Measurements from ENCODE around the gene CROCC.
A peak's percentile ranks its signal among the peaks of the same experiment; 100 is the strongest.
"Not testable (repeated sequence)": the region's sequence is repeated elsewhere in the genome, so short reads cannot be mapped to it uniquely, and the experiment has no call there.

CROCC gene

DNA sequence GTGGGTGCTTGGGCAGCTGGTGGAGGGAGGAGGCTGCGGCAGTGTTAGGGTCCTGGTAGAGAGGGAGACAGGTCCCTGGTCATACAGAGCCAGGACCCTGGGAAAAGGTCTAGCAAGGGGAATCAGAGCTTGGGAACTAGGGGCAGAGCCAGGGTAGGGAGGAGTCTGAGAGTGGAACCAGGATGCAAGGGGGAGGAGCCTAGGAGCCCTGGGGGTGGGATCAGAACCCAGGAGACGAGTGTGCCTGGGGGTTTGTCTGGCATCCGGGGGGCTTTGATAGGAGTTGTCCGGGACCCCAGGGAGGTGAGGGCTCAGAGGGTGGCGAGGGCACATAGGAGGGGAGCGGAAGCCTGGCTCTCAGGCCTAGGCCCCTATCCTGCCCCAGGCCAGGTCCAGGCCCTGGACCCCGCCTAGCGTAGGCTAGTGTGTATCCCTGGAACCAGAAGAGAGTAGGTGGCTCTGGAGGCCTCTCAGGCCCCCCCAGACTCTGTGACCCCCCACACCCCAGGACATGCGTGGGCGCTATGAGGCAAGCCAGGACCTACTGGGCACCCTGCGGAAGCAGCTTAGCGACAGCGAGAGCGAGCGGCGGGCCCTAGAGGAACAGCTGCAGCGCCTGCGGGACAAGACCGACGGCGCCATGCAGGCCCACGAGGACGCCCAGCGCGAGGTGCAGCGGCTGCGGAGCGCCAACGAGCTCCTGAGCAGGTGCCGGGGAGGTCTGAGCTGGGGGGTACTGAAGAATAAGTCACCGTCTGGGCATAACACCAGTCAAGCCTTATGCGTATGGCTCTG lies 17.9 kb downstream of the CROCC start:
- not testable (repeated sequence) for DNase-seq

GRCh38 chr1:16944038-16944437 lies 22.3 kb downstream of the CROCC start:
- no peak for DNase-seq

DNA sequence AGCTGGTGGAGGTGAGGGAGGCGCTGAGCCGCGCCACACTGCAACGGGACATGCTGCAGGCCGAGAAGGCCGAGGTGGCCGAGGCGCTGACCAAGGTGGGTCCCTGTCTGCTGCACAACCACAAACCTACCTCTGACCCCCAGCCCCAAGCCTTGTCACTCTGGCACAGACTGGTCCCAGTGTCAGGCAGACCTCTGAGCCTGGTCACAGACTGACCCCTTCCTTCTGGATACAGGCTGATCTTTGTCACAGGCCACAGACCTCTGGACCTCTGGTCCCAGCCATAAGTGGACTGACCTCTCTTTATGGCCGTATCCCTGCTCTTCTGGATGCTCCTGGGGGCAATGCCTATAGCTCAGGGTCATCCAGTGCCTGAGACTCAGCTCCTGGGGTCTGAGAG lies 23.8 kb downstream of the CROCC start:
- not testable (repeated sequence) for DNase-seq

DNA sequence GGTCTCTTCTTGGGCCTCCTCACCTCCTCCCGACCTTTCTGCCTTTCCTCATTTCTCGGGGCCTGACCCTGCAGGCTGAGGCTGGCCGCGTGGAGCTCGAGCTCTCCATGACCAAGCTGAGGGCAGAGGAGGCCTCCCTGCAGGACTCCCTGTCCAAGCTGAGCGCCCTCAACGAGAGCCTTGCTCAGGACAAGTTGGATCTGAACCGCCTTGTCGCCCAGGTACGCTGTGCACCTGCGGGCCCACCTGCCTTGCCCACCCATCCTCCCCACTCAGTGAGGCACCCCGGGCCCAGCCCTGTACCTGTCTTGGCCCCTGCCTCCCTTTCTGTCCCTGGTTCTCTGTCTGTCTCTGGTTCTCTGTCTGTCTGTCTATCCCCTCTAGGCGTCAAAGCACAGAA lies 24.5 kb downstream of the CROCC start:
- DNase-seq = not testable (repeated sequence)

DNA sequence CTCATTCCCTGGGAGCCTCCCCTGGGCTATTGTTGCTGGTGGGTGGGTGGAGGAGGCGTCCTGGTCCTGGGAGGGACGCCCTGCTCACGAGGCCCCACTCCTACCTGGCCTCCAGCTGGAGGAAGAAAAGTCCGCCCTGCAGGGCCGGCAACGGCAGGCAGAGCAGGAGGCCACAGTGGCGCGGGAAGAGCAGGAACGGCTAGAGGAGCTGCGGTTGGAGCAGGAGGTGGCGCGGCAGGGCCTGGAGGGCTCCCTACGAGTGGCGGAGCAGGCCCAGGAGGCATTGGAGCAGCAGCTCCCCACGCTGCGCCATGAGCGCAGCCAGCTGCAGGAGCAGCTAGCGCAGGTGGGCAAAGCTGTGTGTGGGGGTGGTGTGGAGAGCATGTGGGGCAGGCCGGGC lies 24.9 kb downstream of the CROCC start:
- DNase-seq = no peak

DNA sequence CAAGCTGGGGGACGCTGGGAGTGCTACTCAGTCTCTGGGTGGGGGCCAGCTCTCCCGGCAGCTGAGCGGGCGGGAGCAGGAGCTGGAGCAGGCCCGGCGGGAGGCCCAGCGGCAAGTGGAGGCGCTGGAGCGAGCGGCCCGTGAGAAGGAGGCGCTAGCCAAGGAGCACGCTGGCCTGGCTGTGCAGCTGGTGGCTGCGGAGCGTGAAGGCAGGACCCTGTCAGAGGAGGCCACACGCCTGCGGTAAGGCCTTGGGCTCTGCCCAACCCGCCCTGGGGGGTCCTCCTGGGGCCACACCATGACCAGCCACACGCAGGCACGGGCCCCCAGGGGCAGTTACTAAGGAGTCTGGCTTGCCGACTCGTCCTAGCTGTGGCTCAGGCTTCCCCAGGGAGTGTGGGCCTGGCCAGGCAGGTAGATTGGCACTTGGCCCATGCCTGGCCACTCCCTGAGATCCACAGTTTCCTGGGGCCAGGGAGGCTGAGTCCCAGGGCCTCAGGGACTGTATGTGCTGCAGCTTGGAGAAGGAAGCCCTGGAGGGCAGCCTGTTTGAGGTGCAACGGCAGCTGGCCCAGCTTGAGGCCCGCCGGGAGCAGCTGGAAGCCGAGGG lies 26.7 kb downstream of the CROCC start:
- not testable (repeated sequence) for DNase-seq

DNA sequence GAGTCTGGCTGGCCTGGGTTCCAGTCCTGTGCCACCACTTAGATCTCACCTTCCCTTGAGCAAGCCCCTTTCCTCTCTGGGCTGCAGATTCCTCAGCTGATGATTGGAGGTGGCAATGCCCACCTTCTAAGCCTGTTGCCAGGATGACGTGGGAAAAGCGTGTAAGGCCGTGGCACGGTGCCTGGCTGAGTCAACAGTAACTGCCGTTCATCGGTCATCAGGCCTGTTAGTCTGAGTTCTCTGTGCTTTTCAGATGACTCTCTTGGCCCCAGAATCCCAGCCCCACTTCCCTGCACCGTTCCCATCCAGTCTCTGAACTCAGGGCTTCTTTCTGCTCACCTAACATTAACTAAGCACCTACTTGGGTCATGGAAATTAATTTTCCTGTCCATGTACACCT lies 27.3 kb downstream of the CROCC start:
- DNase-seq = not testable (repeated sequence)

- DNase-seq = not testable (repeated sequence)
Observed at GRCh38 chr1:16952376-16952775, 30.6 kb downstream of the CROCC start.

DNA sequence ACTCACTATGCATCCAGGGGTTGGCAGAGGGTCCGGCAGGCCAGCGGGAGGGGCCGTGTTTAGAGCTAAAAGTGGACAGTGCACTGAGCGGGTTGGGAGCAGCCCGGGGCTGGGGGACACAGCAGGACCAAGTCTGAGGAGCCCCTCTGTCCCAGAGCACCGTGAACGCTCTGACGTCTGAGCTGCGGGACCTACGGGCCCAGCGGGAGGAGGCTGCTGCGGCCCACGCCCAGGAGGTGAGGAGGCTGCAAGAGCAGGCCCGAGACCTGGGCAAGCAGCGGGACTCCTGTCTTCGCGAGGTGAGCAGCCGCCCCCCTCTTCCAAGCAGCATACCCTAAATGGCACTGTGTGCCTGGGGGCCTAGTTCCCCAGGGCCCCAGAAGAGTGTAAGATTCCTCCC lies 32.8 kb downstream of the CROCC start:
- no peak for DNase-seq

DNA sequence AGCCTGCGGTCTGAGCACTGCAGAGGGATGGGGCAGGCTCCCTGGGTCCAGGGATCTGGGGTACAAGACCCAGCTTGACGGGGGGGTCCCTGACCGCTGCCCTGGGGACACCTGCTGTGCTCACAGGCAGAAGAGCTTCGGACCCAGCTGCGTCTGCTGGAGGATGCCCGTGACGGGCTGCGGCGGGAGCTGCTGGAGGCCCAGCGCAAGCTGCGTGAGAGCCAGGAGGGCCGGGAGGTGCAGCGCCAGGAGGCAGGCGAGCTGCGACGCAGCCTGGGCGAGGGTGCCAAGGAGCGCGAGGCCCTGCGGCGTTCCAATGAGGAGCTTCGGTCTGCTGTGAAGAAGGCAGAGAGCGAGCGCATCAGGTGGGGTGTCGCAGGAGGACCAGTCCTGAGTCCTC lies 33.5 kb downstream of the CROCC start:
- DNase-seq = no peak

DNA sequence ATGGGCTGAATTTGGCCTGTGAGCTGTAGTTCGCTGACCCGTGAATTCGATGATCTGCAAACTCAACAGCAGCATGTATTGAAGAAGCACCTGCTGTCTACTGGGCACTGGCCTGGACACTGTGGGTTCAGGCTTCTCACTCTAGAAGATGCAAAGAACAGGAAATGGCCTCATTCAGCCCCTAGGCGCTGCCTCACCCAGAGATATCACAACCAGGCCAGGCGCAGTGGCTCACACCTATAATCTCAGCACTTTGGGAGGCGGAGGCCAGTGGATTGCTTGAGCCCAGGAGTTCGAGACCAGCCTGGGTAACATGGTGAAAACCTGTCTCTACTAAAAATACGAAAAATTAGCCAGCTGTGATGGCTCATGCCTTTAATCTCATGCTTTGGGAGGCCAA lies 35.0 kb downstream of the CROCC start:
- DNase-seq = no peak

DNA sequence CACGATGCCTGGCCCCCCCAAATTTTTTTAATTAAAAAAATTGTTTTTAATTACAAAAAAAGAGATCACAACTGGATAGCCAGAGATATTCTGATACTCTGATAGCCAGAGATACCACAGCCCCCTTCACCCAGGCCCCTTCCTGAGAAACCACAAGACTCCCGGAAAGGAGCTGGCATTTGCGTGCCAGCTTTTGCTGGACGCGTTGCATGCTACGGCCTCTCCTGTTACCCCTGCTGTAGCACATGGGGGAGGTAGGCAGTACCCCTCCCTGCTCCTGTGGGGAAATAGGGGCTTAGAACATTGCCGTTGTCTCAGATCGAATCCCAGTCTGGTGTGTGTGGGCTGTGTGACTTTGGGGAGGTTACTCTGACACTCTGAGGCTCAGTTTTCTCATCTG lies 36.0 kb downstream of the CROCC start:
- no peak for DNase-seq

GRCh38 chr1:16958475-16958874 lies 36.7 kb downstream of the CROCC start:
- DNase-seq = no peak

DNA sequence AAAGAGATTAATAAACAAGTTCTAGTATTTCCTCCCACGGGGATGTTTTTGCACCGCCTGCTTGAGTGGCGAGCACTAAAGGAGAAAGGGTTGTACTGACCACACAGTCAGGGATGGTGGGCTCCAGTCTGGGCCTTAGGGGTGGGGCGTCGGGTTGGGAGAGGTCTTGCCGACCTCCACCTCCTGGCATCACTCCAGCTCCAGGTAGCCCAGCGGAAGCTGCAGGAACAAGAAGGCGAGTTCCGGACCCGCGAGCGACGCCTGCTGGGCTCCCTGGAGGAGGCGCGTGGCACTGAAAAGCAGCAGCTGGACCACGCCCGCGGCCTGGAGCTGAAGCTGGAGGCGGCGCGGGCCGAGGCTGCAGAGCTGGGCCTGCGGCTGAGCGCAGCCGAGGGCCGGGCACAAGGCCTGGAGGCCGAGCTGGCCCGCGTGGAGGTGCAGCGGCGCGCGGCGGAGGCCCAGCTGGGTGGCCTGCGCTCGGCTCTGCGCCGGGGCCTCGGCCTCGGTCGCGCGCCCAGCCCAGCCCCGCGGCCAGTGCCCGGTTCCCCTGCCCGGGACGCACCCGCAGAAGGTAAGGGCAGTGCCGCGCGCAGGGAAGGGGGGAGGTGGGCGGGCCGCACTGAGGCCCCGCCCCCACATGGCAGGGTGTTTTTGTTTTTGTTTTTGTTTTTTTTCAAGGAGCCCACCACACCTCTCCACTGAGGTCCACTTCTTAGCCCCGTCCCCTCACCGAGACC lies 39.0 kb downstream of the CROCC start:
- DNase-seq = peak; percentile 88

DNA sequence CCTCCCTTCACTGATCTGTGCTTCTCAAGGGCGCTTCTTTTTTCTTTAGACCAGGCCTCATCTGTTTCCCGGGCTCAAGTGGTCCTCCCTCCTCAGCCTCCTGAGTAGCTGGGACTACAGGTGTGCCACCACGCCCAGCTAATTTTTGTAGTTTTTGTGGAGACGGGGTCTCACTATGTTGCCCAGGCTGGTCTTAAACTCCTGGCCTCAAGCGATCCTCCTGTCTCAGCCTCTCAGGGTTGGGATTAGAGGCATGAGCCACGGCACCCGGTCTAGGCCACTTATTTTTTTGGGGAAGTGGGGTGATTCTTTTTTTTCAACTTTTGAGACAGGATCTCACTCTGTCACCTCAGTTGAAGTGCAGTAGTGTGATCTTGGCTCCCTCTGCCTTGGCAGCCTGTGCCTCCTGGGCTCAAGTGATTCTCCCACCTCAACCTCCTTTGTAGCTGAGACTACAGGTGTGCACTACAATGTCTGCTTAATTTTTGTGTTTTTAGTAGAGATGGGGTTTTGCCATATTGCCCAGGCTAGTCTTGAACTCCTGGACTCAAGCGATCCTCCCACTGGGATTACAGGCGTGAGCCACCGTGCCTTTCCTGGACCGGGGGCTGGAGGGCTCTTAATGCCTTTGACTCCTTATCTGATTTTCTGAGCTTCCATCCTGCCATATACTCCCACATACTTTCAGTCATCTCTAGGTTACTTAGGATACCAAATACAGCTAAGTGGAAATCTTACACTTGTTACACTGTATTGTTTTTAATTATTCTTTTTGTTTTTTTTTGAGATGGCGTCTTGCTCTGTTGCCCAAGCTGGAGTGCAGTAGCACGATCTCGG lies 39.8 kb downstream of the CROCC start:
- no peak for DNase-seq

DNA sequence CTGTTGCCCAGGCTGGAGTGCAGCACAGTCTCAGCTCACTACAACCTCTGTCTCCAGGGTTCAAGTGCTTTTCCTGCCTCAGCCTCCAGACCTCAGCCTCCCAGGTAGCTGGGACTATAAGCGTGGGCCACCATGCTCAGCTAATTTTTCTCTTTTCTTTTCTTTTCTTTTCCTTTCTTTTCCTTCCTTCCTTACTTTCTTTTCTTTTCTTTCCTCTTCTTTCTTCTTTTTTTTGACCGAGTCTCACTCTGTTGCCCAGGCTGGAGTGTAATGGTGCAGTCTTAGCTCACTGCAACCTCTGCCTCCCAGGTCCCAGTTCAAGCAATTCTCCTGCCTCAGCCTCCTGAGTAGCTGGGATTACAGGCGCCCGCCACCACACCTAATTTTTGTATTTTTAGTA lies 42.4 kb downstream of the CROCC start:
- not testable (repeated sequence) for DNase-seq

GRCh38 chr1:16965486-16966067 lies 43.8 kb downstream of the CROCC start:
- no peak for DNase-seq

- no peak for DNase-seq
Observed at GRCh38 chr1:16966282-16966681, 44.6 kb downstream of the CROCC start.

GRCh38 chr1:16967095-16967575 lies 45.4 kb downstream of the CROCC start:
- no peak for DNase-seq

GRCh38 chr1:16967962-16968361 lies 46.2 kb downstream of the CROCC start:
- no peak for DNase-seq

GRCh38 chr1:16968372-16968771 lies 46.6 kb downstream of the CROCC start:
- DNase-seq = no peak

DNA sequence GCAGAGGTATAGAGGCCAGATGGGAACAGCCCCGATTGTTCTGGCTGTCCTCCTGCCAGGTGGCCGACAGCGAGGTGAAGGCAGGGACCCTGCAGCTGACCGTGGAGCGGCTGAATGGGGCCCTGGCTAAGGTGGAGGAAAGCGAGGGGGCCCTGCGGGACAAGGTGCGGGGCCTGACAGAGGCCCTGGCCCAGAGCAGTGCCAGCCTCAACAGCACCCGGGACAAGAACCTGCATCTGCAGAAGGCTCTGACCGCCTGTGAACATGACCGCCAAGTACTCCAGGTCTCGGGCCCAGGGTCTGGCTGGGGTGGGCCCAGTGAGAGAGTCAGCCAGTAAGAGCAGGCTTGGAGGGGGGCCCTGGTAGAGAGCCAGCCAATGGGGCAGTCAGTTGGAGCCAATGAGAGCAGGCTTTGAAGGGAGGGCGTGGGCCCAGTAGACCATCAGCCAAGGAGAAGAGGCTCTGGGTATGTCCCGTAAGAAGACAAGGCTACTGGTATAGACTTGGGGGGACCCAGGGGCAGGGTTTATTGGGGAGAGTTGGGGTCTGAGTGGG lies 47.4 kb downstream of the CROCC start:
- no peak for DNase-seq

Data from activated CD4-positive, CD25-positive, alpha-beta regulatory T cell treated with anti-CD3 and anti-CD28 coated beads, Interleukin-2, amount 50 U/mL, for 72 hours (primary cell).